Effector CD8-positive, alpha-beta T cell (primary cell): Measurements from ENCODE around the gene ANKMY1.
A peak's percentile ranks its signal among the peaks of the same experiment; 100 is the strongest.

Experiments
- DNase-seq: peaks from one replicate; lab custom pipeline; 2025; lab: John Stamatoyannopoulos, UW

Gene ANKMY1

DNA sequence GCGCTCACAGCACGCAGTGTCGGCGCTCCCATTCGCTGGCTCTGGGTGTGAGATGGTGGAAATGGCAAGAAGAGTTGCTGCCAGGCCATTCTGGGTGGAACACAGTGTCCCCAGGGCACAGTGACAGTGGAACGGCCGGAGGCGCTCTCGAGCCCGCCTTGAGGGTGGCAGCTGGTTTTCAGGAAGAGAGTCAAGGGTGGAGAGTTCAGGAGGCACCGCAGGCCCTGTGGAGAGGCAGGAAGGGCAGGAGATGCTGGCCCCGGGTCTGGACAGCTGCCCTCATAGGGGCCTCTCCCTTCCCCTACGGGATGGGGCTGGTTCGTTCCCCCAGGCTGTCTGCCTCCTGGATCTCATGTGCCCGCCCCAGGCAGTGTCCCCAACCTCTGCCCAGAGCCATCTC, 109.9 kb downstream of the ANKMY1 start:
- no peak for DNase-seq

- no peak for DNase-seq
These were observed 110.5 kb downstream of the ANKMY1 start for GRCh38 chr2:240447331-240447730.

DNA sequence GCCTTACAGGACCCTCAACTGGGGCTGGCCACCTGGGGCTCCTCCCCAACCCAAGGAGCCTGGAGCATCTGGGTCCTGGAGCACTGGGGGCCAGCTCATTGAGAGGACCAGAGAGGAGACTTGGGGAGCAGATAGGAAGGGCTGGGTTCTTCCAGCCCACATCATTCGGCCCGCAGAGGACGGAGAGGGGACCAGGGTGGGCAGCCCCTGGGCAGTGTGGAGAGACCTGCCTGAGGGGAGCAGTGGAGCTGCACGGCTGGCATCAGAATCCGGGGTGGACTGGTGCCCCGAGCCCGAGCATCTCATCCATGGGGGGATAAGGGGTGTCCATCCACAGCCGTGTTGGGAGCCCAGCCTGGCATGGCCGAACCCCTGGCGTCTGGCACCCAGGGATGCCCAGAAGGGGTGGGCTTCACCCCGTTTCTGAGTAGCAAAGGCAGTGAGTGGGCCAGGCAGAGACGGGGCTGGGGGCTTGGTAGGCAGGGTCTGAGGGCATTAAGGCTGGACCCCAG, 111.1 kb downstream of the ANKMY1 start:
- DNase-seq = no peak

DNA sequence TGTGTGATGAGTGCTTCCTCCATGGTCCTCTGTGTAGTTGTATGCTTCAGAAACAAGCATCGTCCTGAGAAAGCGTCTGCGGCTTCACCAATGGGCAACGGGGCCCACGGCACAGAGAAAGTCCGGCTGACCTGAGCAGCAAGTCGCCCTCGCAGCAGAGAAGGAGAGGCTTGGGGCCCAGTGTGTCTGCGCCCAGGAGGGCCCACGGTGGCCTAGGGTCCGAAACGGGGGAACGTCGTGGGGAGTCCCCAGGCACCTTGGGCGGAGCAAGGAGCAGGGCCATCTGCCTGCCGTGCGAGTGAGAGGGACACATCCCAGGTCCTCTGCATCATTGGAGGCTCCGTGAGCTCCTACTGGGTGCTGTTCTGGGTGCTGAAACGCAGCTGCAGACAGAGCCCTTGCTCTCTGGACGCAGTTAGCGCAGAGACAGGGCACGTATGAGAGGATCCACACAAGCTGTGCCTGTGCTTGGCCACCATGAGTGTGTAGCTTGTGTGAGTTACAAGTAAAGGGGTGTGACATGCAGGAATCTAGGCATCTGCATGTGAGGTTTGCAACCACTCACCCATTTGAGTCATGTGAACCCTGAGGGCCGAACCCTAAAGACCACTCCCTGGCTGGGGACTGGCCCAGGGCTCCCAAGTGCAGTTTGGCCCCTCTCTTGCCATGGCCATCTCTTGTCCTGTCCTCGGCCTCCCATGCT, 111.7 kb downstream of the ANKMY1 start:
- DNase-seq = no peak

GRCh38 chr2:240444464-240444863, 113.3 kb downstream of the ANKMY1 start:
- DNase-seq = no peak

DNA sequence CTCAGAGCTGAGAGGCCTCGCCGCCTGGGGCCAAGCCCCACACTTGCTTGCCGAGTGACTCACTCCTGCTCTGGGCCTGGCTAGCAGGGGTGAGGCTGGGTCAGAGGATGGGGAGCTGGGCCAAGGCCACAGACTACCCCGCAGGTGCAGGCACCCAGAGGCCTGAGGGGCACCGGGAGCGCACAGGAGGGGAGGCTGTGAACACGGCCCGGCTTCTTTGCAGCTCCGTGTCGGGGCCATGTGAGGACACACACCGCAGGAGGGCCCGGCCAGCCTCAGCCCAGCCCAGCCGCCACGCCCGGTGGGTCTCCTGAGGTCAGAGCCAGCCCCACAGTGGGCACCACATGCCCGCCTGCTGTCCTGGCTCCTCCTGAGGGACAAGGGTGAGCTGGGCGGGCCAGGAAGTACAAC, 113.9 kb downstream of the ANKMY1 start:
- no peak for DNase-seq

- DNase-seq = no peak
These were observed 114.7 kb downstream of the ANKMY1 start for GRCh38 chr2:240442891-240443715.

DNA sequence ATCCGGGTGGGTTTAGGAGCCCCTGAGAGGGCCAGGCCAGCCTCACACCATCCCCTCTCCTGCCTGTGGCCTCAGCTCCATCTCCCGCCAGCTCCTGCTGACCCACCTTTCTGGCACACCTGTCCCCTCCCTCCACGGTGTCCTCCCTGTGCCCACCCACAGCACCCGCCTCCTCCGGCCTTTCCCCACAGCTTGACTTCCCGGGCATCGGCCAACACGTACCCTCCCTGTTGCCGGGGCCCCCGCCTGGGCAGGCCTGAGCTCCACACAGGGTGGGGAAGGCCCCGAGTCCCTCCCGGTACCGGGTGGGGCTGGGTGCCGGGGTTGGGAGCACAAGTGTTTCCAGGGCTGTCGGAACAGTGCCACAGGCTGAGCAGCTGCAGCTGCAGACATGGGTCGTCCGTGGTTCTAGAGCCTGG, 115.8 kb downstream of the ANKMY1 start:
- DNase-seq = no peak

DNA sequence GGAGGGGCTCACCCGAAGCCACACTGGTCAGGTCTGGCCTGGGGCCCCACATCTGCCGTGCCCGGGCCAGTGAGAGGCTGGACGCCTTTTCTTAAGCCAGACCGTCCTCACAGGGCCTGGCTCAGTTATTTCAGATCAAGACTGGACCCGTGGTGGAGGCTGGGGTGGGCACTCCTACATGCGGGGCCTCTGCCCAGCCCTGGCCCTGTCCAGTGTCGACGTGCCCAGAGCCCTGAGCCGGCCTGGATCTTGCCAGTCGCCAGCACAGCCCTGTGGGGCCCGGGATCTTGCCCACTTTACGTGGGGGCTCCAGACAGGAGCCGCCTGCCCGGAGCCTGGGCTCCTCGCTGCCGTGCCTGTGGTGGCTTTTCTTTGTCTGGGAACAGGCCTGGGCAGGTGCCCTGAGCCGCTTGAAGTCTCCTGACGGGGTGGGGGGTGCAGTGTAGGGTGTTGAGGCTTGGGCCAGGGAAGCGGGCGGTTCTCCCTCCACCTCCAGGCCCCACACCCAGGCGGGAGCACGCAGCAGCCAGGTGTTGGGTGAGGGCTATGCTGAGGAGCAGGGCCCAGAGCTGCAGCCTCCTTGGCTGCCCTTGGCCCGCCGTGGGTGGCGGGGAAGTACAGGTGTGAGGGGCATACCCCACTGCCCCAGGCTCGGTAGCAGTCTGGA, 116.3 kb downstream of the ANKMY1 start:
- DNase-seq = no peak

GRCh38 chr2:240440704-240441320, 117.0 kb downstream of the ANKMY1 start:
- no peak for DNase-seq

DNA sequence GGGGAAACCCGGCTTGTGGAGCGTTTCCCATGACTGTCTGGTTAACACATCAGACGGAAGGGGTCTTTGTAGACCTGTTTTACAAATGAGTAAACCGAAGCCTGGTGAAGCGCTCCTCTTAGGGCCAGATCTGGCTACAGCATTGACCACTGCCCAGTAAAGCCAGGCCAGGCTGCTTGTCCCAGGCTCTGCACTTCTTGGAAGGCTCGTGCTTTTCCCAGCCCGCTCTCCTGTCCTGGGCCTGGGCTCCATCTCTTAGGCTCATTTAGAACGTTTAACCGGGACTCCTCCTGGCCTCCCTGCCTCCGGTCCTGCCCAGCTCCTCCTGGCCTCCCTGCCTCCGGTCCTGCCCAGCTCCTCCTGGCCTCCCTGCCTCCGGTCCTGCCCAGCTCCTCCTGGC, 117.5 kb downstream of the ANKMY1 start:
- DNase-seq = no peak

DNA sequence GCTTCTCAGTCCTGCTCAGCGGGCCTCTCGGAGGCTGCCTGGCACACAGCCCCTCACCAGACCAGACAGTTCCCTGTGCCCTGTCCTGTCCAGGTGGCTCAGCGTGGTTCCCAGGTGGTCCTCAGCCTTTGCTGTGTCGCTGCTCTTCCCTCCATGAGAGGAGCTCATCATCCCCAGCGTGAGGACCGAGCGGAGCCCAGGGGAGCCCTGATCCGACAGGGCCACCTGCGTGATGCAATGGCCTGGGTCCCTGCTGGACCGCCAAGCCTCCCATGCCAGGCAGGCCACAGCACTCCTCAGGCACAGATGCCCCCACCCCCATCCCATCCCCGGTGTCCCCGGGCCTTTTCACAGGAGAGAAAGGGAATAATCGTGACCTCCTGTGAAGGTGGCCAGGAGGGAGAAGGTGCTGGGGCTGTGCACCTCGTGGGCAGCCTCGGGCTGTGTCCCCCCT, 118.1 kb downstream of the ANKMY1 start:
- no peak for DNase-seq

- no peak for DNase-seq
These were observed 118.7 kb downstream of the ANKMY1 start for GRCh38 chr2:240438810-240439697.

DNA sequence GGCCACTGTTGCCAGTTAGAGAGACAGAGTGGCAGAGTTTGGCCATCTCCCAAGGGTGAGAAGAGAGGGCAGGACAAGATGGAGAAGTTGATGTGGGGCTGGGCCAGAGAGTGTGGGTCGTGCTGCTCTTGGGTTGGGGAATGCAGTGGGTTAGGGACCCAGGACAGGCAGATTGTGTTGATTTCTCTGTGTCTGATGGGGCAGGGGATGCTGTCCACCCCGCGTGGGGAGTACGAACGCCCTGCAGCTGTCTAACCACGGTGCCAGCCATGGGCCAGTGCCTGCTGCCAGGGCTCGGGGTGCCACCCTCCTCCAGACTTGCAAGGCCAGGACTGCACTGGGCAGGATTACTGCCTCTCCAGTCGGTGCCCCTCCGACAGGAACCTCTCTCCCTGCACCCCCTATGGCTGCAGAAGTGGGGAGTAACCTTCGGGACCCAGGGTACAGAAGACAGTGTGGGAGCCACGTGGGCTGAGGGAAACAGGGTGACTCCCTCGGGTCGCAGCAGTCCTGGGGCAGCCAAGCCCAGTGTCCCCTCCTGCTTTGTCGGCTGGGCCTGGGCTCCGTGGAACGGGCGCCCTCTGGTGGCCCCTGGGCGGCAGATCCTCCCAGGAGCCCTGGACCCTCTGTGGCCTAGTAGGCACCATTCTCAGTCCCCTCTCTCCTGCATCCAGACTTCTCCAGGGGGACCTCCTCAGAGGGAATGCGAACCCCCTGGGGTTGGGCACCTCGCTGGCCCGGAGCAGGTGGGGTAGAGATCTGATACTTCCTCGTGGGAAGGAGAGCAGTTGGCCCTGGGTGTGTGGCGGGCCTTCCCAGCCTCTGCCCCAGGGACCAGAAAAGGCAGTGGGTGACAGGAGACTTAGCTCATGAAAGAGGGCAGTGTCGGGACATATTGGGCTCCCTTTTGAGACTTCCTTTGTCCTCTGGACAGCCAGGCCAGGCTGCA, 119.7 kb downstream of the ANKMY1 start:
- peak; percentile 45 for DNase-seq

DNA sequence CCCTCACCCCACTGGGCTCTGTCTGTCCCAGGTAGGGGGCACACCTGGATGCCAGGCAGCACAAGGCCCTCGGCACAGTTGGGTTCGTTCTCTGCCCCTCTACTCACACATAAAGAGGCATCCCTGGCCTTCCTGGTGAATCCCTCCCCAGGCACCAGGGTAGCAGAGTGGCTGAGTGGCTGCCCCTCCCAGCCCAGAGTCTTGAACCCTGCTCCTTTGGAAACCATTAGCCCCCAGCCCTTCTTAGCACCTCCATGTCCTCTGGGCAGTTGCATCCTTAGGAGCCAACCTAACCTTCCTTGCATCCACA, 120.3 kb downstream of the ANKMY1 start:
- no peak for DNase-seq

DNA sequence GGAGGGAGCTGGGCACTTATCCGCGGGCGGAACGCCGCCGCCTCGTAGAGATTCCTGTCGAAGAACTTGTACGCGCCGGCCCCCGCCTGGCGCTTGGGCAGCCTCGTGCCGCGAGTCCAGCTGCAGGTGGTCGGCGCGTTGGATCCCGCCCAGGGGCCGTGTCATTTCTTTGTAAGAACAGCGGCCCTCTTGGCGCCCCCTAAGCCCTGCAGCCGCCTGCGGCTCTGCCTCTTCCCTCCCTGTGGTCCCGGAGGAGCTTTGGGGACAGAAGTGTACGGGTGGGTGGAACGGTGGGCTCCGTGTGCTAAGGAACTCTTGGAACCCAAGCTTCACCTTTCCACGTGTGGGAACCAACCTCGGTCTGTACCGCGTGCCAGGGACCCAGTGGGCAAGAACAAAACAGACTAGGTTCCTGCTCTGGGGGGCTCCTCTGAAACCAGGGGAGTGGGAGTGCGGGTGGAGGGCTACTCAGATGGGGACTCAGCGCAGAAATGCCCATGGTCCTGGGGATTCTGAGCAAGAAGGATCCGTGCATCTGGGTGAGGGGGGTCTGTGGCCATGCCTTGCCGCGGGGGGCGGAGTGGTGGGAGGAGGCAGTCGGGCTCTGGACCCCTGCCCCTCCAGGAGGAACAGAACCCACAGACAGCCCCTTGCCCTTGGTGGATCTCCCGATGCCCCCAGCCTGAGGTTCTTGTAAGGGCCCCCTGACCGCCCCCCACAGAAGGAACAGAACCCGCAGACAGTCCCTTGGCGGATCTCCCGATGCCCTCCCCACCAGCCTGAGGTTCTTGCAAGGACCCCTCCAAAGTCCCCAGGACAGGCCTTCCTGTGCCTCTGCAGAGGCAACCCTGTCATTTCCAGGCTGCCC, 120.9 kb downstream of the ANKMY1 start:
- no peak for DNase-seq

DNA sequence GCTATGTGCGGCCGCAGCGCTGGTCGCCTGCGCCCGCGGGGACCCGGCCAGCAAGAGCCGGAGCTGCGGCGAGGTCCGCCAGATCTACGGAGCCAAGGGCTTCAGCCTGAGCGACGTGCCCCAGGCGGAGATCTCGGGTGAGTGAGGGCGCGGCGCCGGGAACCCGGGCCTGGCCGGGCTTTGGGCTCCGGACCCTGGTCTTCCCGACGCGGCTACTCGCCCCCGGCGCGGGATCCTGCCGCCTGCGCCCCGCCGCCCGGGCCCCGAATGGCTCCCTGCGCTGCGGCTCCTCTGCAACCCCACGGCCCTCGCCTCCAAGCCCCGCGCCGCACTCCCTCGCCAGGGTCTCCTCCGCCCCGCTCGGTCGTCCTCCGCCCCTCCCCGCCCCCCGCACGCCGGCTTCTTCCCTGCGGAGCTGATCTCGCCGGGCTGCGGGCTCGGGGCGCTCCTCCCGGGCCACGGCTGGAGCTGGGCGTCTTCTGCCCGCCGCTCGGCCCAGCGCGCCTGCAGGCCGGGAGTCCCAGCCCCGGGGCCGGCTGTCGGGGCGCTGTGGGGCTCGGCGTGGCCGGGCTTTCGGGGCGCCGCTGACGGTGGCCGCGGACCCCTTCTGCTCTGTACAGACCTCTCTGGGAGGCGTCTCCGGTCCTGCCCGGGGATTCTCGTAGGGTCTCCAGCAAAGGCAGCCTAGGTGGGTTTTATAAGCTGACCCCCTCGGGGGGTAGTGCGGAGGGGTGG, 121.7 kb downstream of the ANKMY1 start:
- DNase-seq = no peak

- DNase-seq = peak; percentile 52
These were observed 122.3 kb downstream of the ANKMY1 start, which contains the start of gene GPC1 for GRCh38 chr2:240435457-240435947. GPC1 (plus strand) TSS chr2:240435663; CDS start chr2:240435919, 256 bp downstream.
